Right ventricle myocardium superior (tissue), 1 donor: ENCODE data around the gene ADAMTS13. TPM values are rescaled to one million over a fixed set of nuclear protein-coding genes. Genes with fewer than 3 reads are reported as not detected.
"Not testable (repeated sequence)": the region's sequence is repeated elsewhere in the genome, so short reads cannot be mapped to it uniquely, and the experiment has no call there.

ENCODE experiments used
- ATAC-seq: fragments of 200-7000 bp; cut with Tn5 transposase; one replicate; pipeline ENCODE4 v1.9.1; 2020; ENCODE audit warnings: mild to moderate bottlenecking; ENCODE audit not compliant: poor library complexity
- DNase-seq: peaks from one replicate; pipeline ENCODE4 v3.0.0-alpha.2; 2020
- intact Hi-C: fragments of 100-400 bp; cut with DNase I; formaldehyde crosslinking; loops from one replicate; pipeline ENCODE4 v1.11.2; 2022
- total RNA-seq: library from RNA; stranded (reverse); fragmentation: NEBNext Ultra II Directional; extraction: Animal tissue kit (Norgen Biotek cat#: 25700); gene quantifications from one replicate; pipeline ENCODE4 v1.2.1, GENCODE V29; 2021
- donor health status: DM: no; HTN: yes; CAD: no; lungs with severe emphysema.

ADAMTS13 gene
- total RNA-seq, 1 donor from 2014 or later, result 2.8 TPM

- DNase-seq, result no peak
- ATAC-seq, result no peak
- intact Hi-C loops, result no loop called here
These were observed 21.1 kb downstream of the ADAMTS13 start for GRCh38 chr9:133443248-133443647.

- DNase-seq (no peak), ATAC-seq (no peak)
- intact Hi-C loops, result no loop called here
These were observed 21.8 kb downstream of the ADAMTS13 start for GRCh38 chr9:133443982-133444381.

GRCh38 chr9:133445293-133445969, 23.3 kb downstream of the ADAMTS13 start:
- intact Hi-C loops, result no loop called here
- ATAC-seq, result no peak
- no peak for DNase-seq

GRCh38 chr9:133448487-133448972, 26.4 kb downstream of the ADAMTS13 start:
- ATAC-seq, result no peak
- no peak for DNase-seq
- intact Hi-C loops, result no loop called here

- intact Hi-C loops, result no loop called here
- ATAC-seq (no peak), DNase-seq (no peak)
These were observed 27.6 kb downstream of the ADAMTS13 start for GRCh38 chr9:133449760-133450159.

- DNase-seq, intact Hi-C loops, ATAC-seq: not testable (repeated sequence)
These were observed 29.7 kb downstream of the ADAMTS13 start for GRCh38 chr9:133451865-133452264.

- ATAC-seq, result no peak
- intact Hi-C loops, result no loop called here
- no peak for DNase-seq
These were observed 30.4 kb downstream of the ADAMTS13 start for GRCh38 chr9:133452562-133452961.

- ATAC-seq (no peak), DNase-seq (no peak)
- intact Hi-C loops, result no loop called here
These were observed 31.5 kb downstream of the ADAMTS13 start for GRCh38 chr9:133453651-133454050.

- intact Hi-C loops, result no loop called here
- ATAC-seq, result no peak
- DNase-seq, result no peak
These were observed 32.2 kb downstream of the ADAMTS13 start for GRCh38 chr9:133454325-133454724.

- intact Hi-C loops, result no loop called here
- DNase-seq (no peak), ATAC-seq (no peak)
These were observed 32.9 kb downstream of the ADAMTS13 start for GRCh38 chr9:133454943-133455673.

- intact Hi-C loops, result no loop called here
- ATAC-seq (no peak), DNase-seq (no peak)
These were observed 33.8 kb downstream of the ADAMTS13 start for GRCh38 chr9:133455936-133456335.

- ATAC-seq, result no peak
- intact Hi-C loops, result no loop called here
- DNase-seq, result no peak
These were observed 34.2 kb downstream of the ADAMTS13 start for GRCh38 chr9:133456409-133456808.

GRCh38 chr9:133457233-133457632, 35.1 kb downstream of the ADAMTS13 start:
- intact Hi-C loops, result no loop called here
- no peak for ATAC-seq
- DNase-seq, result no peak

- no peak for ATAC-seq
- no peak for DNase-seq
- intact Hi-C loops, result no loop called here
These were observed 35.6 kb downstream of the ADAMTS13 start for GRCh38 chr9:133457748-133458147.

GRCh38 chr9:133458643-133459312, 36.6 kb downstream of the ADAMTS13 start:
- intact Hi-C loops, result no loop called here
- DNase-seq, result no peak
- no peak for ATAC-seq

- intact Hi-C loops, result no loop called here
- peak; percentile 98 for DNase-seq
- ATAC-seq, result peak; percentile 96
These were observed 37.6 kb downstream of the ADAMTS13 start, which contains the start of gene CACFD1 for GRCh38 chr9:133459476-133460404. TSS of gene CACFD1 (plus strand) at chr9:133459978. CDS start at chr9:133460067, 89 bp downstream.

- intact Hi-C loops, result no loop called here
- ATAC-seq (peak; percentile 26), DNase-seq (peak; percentile 67)
These were observed 38.4 kb downstream of the ADAMTS13 start for GRCh38 chr9:133460405-133461175.

- ATAC-seq (no peak), DNase-seq (no peak)
- intact Hi-C loops, result no loop called here
These were observed 39.8 kb downstream of the ADAMTS13 start for GRCh38 chr9:133461975-133462374.
